HG03139 (cell line): ENCODE data around the gene SLC5A8.
"Not testable (repeated sequence)": the region's sequence is repeated elsewhere in the genome, so short reads cannot be mapped to it uniquely, and the experiment has no call there.

Source experiments
- ATAC-seq: cut with Tn5 transposase; IDR thresholded peaks from one replicate; pipeline ENCODE4 v1.9.1; 2021; ENCODE audit not compliant: unreplicated experiment

The SLC5A8 gene

DNA sequence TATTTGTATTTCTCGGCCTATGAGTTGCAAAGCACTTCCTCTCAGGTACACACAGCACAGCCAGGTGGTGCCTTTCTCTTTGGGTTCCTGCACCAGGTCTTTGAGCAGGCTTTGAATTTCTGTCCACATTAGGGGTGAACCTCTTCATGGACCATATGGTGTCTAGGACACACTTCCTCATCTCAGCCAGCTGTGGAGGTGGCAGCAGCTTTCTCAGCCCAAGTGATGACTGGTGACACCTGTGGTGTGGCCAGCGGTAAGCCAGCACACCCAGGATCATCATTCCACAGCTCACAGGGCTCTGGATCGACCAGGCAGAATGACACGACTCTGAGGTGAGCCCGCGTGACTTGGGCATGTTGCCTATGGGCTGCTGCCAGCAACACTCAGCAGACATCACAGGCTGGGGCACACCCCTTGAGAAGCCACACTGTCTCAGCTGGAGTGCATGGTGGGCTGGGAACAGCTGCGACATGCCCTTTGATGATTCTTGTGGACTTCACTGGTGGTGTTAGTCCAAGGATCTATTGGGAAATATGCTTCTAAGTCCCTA lies 36.8 kb downstream of the SLC5A8 start:
- ATAC-seq: no peak

DNA sequence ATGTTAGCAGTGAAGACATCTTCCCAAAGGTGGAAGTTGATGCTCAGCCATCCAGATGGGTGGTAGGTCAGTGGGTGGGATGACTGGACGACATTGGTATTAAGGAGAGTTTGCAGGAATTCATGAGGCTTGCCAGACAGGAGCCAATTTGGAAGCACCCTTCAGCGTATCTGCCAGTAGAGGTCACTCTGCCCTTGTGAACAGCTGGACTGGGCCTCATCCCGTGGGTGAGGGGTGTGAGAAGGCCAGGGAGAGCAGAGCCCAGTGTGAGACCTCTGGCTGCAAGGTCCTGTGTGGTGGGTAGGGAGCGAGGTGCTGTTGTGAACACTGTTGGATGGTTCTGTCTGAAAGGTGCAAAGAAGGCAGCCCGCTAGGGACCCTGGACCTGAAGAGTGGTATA lies 37.7 kb downstream of the SLC5A8 start:
- ATAC-seq: no peak

DNA sequence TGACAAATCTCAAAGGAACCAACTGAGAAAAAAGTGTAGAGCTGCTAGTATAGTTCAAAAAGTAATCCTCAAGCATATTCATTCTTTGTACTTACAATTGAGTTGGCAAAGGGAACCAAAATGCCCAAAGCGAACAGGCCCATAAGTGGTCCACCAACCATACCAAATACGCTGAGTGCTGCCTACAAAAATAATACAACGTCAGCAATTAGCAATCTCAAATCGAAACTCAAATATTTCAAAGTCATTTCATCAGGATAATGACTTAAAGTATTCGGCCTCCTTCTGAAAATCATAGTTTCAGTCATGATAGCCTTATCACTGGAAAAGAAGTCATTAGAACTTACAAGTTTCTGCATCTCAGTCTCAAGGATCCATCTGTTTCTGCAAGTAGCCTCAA lies 42.0 kb downstream of the SLC5A8 start:
- no peak for ATAC-seq

DNA sequence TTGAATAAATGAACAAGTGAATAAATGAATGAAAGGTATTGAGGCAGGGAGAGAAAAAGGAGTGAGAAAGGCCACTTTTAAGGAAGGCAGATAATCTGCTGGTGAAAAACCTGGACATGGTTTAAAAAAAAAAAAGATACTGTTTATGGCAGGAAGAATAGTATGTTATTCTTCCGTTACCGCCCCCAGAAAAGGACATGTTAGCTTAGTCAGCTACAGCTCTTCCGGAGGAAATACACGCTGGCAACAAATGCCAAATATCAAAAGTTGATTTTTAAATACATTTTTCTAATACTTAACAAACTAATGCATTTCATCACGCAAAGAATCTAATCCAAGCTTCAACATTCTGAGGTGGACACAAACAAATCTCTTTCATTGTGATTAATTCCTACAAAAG lies 43.2 kb downstream of the SLC5A8 start:
- no peak for ATAC-seq

DNA sequence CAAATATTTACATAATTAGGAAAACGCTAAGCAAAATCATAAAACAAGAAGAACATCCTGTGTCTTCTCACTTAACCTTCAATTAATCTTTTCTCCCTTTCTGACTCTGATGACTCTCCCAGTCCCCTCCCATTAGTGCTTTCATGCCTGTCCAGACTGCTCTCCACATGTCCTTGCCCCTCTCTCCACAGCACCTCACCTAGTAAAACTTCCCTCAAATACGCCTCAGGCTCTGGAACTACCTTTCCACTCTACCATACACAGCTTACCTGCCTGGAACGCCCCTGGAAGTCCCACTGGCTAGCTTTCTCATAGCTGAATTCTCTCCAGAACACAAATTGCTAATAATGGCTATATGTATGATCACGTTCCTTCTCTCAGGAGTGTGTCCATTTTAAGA lies 44.7 kb downstream of the SLC5A8 start:
- no peak for ATAC-seq

DNA sequence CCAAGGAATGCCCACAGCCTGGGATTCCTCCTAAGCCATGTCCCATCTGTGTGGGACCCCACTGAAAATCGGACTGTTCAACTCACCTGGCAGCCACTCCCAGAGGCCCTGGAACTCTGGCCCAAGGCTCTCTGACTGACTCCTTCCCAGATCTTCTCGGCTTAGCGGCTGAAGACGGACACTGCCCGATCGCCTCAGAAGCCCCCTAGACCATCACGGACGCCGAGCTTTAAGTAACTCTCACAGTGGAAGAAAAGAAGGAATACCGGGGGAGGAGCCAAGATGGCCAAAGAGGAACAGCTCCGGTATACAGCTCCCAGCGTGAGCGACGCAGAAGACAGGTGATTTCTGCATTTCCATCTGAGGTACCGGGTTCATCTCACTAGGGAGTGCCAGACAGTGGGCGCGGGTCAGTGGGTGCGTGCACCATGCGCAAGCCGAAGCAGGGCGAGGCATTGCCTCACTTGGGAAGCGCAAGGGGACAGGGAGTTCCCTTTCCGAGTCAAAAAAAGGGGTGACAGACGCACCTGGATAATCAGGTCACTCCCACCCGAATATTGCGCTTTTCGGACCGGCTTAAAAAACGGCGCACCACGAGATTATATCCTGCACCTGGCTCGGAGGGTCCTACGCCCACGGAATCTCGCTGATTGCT lies 64.1 kb downstream of the SLC5A8 start:
- ATAC-seq: not testable (repeated sequence)

DNA sequence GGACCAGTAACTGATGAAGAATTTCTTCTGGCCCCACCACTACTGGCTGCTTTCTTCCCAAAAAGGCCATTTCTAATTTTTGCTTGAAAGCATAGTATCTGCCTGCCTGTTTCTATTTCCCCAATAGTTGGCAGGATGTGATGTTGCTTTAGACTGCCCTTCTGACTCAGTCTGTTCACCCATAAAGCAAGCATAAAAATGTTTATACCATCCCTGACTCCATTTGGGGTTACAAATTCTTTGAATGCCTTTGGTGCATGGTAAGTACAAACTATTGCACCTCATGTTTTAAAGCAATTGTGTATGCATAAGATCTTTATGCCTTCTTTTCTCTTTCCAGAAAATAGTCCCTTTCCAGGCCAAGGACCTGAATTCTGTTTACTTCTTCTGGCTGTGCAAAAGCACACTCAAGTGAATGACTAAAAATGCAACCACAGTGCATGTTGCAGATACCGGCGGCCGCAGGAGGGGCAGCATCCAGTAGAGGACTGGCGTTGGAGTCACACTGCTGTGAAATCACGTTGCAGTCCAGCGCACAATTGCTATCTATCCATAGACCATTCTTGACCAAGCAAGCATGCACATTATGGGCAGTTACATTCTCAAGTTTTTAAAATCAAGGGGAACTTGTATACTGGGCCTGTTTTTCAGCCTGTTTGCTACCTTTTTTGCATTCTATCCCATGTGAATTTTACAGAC lies 82.4 kb downstream of the SLC5A8 start:
- ATAC-seq: no peak

DNA sequence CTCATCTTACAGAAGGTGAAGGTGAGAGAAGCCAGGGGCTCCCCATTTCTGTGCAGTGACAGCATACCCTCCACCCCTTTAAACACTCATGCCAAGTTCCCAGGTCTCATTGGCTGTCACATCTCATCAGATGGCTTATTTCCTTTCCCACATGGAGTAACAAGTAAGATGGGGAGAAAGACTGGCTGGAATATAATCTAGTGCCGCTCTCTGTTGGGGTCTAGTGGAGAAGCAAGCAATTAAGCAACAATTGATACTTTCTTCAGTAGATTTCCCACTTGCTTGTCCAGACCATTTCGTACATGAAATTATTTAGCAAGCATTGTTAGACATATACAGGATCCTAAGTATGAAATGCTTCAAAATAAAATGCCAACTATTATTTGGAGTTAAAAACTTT lies 92.2 kb downstream of the SLC5A8 start:
- ATAC-seq: no peak

DNA sequence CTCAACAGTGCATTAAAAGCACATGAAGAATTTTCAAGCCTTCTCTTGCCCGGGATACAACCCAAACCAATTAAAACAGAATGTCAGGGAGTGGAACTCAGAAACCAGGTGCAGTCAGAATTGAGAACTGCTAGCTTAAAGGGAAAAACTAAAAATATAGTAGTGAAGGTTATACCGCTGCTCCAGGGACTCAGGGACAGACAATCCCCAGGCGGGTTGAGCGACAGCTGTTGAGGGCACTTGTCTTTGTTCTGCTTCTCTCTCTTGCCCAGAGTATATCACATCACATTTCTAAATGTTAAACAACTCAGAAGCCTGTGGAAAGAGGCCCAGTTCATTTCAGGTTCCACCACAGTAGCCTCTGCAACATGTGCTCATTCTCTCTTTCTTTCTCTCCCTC lies 93.1 kb downstream of the SLC5A8 start:
- ATAC-seq: no peak

DNA sequence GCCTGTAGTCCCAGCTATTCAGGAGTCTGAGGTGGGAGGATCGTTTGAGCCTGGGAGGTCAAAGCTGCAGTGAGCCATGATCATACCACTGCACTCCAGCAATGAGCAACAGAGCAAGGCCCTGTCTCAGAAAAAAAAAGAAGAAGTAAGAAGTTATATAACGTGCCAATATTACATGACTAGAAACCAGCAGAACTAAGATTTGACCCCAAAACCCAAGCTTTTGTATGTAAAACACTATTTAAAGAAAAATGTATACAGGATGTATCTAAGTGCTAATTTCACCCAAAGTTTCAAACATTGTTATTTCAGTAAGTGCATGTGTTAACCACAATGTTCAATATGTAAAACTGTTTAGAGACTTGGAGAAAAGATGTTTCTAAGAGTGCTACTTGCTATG lies 94.7 kb downstream of the SLC5A8 start:
- ATAC-seq: no peak

DNA sequence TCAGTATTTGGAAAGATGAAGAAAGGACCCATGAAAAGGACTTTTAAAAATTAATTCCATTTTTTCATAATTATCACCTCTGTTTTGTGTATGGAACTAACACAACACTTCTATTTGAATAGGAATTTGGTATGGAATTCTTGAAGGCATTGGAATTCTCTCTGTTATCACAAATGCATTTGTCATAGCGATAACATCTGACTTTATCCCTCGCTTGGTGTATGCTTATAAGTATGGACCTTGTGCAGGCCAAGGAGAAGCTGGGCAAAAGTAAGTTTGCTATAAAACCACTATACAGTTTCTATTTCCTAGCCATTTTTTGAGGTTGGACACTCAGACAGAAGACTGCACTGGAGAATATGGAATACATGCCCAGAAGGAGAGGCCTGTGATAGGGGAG lies 98.6 kb downstream of the SLC5A8 start:
- no peak for ATAC-seq

DNA sequence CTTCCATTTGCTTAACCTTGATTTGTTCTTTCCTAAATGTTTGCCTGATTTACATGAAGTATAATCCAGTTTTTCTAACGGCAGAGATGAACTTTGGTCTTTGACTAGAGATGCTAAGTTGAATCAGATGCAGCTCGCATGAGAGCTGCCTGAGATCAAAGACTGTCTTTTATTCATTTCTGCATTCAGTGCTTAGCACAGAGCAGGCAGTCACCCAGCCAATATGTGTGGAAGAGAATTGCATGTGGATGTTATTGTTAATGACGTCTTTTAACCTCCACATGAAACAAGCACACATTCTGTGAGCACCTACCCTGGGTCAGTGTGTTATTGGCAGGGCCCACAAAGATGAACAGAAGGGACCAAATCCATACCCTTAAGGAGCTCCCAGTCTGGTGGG lies 99.2 kb downstream of the SLC5A8 start:
- ATAC-seq: no peak

DNA sequence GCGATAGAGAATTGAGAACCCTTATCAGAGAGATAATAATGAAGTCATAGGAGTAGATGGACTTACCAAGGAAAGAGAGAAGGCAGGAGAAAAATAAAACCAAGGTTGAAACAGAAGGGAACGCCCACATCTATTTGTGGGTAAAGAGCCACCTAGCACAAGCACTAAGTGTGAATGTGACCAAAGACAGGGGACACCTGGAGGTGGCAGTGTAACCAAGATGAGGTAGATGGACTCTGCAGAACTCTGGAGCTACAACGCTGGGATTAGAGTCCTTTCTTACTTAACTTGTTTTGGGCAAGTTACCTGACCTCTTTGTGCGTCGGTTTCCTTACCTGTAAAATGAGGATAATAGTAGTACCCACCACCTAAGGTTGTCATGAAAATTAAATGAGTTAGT lies 101.9 kb downstream of the SLC5A8 start:
- no peak for ATAC-seq

DNA sequence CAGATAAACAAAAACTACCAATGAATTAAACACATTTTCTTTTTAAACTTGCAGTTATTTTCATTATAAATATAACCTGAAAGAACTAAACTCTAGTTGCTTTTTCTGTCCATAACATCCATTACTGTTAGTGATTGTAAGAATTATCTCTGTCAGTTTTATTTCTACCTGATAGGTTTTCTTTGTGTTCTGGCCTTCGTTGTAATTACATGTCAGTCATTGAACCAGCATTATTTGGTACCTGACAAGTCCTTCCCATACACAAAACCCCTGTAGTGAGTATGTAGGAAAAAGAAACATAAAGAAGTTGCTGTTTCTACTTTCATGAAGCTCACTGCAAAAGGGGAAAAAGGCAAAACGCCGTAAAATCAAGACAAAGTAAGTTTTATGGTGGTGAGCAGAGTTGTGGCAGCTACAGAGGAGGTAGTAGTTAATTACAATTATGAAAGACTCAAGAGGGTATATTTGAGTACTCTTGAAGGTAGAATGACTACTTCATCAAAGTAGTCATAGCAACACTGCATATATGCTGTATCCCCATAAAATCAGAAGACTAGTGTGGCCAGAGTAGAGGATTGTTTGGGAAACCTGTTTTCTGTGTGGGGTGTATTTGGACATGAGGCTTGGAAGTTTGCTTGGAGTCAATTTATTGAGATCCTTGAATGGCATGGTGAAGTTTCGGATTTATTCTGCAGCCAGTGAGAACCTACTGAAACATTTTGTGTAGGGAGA lies 102.8 kb downstream of the SLC5A8 start:
- ATAC-seq: no peak
